K562 (cell line): Measurements from ENCODE around the gene NCOA1. TPM values are rescaled to one million over a fixed set of nuclear protein-coding genes. Genes with fewer than 3 reads are reported as not detected.

ENCODE experiments used
- ATF1 ChIP-seq, 2 experiments: fragments of 450-650 bp in 1 of 2; IDR thresholded peaks; 2 replicates each; pipeline ENCODE4 v1.6.1; 2016; ENCODE audit warnings: missing compliant biosample characterization in 1 of 2, missing genetic modification characterization in 1 of 2
- DPF2 ChIP-seq: fragments of 450-650 bp; IDR thresholded peaks from 2 replicates; pipeline ENCODE4 v1.6.1; 2016
- EHMT2 ChIP-seq: fragments of 450-650 bp; IDR thresholded peaks from 2 replicates; pipeline ENCODE4 v1.6.1; 2018; ENCODE audit warnings: antibody characterized with exemption
- ETV5 ChIP-seq: sonication (generic); formaldehyde crosslinking; IDR thresholded peaks from 2 replicates; pipeline ENCODE4 v1.4.0; 2020; ENCODE audit warnings: low read depth, mild to moderate bottlenecking, missing genetic modification reagents
- LEF1 ChIP-seq: fragments of 450-650 bp; IDR thresholded peaks from 2 replicates; pipeline ENCODE4 v1.6.1; 2016; ENCODE audit warnings: mild to moderate bottlenecking
- MCM3 ChIP-seq: fragments of 450-650 bp; IDR thresholded peaks from 2 replicates; pipeline ENCODE4 v1.6.1; 2016
- MCM7 ChIP-seq, 2 experiments: fragments of 450-650 bp; IDR thresholded peaks; 2 replicates each; pipeline ENCODE4 v1.6.1; 2016 to 2018
- NKRF ChIP-seq: fragments of 450-650 bp; IDR thresholded peaks from 2 replicates; pipeline ENCODE4 v1.6.1; 2016; ENCODE audit warnings: borderline replicate concordance
- POLR2A ChIP-seq: fragments of 450-650 bp; conservative IDR thresholded peaks from 2 replicates; pipeline ENCODE4 v1.6.1; 2016
- POU5F1 ChIP-seq: fragments of 150-350 bp; IDR thresholded peaks from 2 replicates; pipeline ENCODE4 v1.6.1; 2014; ENCODE audit warnings: borderline replicate concordance, low read length, low read depth, mild to moderate bottlenecking; ENCODE audit not compliant: partially characterized antibody
- SMAD3 ChIP-seq: fragments of 450-650 bp; formaldehyde crosslinking; conservative IDR thresholded peaks from 2 replicates; pipeline ENCODE4 v1.4.0; 2020; ENCODE audit warnings: mild to moderate bottlenecking
- ZNF695 ChIP-seq: fragments of 450-650 bp; formaldehyde crosslinking; IDR thresholded peaks from 2 replicates; pipeline ENCODE4 v1.4.0; 2020; ENCODE audit warnings: mild to moderate bottlenecking, moderate library complexity
- polyA plus RNA-seq, 8 experiments: library from polyadenylated mRNA; depleted of rRNA in 4 of 8; stranded (reverse) in 5 of 8; unstranded in 3 of 8; fragments of >200 nt; fragmentation: Nextera tagmentation in 2 of 8; fragmentation: Illumina TruSeq in 1 of 8; extraction: Ambion mirVana in 2 of 8; extraction: Trizol in 1 of 8; gene quantifications; 2 replicates each; pipeline versions ENCODE4 v1.2.1 to v1.2.3, GENCODE V29; 2011 to 2014; ENCODE audit warnings: inconsistent platforms in 1 of 8, missing spikeins in 1 of 8
- total RNA-seq, 7 experiments: library from RNA; depleted of rRNA in 6 of 7; stranded (reverse); fragments of >200 nt in 6 of 7; fragmentation: Illumina TruSeq in 2 of 7; extraction: Trizol in 2 of 7; gene quantifications; 2 replicates each; pipeline versions ENCODE4 v1.2.1 to v1.2.3, GENCODE V29; 2011 to 2021; ENCODE audit warnings: low replicate concordance in 1 of 7
- TF ChIP-seq, protein P1 (sequence below): fragments of 250-450 bp; sonication (Bioruptor Pico); IDR thresholded peaks from 2 replicates; pipeline ENCODE4 v1.4.0; 2020; ENCODE audit warnings: borderline replicate concordance
- TF ChIP-seq, protein P2 (sequence below), 3 experiments: IDR thresholded peaks in 2 of 3; conservative IDR thresholded peaks in 1 of 3; 2 replicates each; pipeline ENCODE4 v1.5.1; 2011 to 2012; ENCODE audit warnings: low read length in 3 of 3, mild to moderate bottlenecking in 3 of 3, control low read depth in 2 of 3, improper control_type of control experiment in 1 of 3, inconsistent platforms in 1 of 3, low read depth in 1 of 3, mixed read lengths in 1 of 3, moderate library complexity in 1 of 3; ENCODE audit not compliant: insufficient read depth in 2 of 3
- TF ChIP-seq, protein P3 (sequence below): IDR thresholded peaks from 2 replicates; pipeline ENCODE4 v1.6.1; 2011; ENCODE audit warnings: borderline replicate concordance, low read depth, mild to moderate bottlenecking, moderate library complexity, low read length; ENCODE audit not compliant: insufficient read depth, poor library complexity, severe bottlenecking
- TF ChIP-seq, protein P4 (sequence below): fragments of 200-800 bp; sonication (Bioruptor generic); IDR thresholded peaks from 2 replicates; pipeline ENCODE4 v1.6.1; 2017; ENCODE audit warnings: missing genetic modification characterization, missing compliant biosample characterization

The NCOA1 gene
- total and polyA plus RNA-seq, 9 of the 15 experiments (the other 6 are each of a cell fraction or from before 2014, with no cell fraction given), result 4.9 to 25.7 (median 17.0) TPM

GRCh38 chr2:24456599-24457556, 34.2 kb upstream of the NCOA1 start (continued):
- TF ChIP-seq, protein P1, sequence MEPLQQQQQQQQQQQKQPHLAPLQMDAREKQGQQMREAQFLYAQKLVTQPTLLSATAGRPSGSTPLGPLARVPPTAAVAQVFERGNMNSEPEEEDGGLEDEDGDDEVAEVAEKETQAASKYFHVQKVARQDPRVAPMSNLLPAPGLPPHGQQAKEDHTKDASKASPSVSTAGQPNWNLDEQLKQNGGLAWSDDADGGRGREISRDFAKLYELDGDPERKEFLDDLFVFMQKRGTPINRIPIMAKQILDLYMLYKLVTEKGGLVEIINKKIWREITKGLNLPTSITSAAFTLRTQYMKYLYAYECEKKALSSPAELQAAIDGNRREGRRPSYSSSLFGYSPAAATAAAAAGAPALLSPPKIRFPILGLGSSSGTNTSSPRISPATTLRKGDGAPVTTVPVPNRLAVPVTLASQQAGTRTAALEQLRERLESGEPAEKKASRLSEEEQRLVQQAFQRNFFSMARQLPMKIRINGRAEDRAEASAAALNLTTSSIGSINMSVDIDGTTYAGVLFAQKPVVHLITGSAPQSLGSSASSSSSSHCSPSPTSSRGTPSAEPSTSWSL (CRISPR knock-in tag), result no peak
- TF ChIP-seq POU5F1, result no peak
- TF ChIP-seq EHMT2, result no peak
- TF ChIP-seq ETV5 (CRISPR knock-in tag), result no peak
- TF ChIP-seq ZNF695 (CRISPR knock-in tag), result no peak
- no peak for TF ChIP-seq NKRF
- TF ChIP-seq, protein P2, sequence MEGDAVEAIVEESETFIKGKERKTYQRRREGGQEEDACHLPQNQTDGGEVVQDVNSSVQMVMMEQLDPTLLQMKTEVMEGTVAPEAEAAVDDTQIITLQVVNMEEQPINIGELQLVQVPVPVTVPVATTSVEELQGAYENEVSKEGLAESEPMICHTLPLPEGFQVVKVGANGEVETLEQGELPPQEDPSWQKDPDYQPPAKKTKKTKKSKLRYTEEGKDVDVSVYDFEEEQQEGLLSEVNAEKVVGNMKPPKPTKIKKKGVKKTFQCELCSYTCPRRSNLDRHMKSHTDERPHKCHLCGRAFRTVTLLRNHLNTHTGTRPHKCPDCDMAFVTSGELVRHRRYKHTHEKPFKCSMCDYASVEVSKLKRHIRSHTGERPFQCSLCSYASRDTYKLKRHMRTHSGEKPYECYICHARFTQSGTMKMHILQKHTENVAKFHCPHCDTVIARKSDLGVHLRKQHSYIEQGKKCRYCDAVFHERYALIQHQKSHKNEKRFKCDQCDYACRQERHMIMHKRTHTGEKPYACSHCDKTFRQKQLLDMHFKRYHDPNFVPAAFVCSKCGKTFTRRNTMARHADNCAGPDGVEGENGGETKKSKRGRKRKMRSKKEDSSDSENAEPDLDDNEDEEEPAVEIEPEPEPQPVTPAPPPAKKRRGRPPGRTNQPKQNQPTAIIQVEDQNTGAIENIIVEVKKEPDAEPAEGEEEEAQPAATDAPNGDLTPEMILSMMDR (IDR thresholded peaks at IDR 0.05 in 2 of 3, conservative IDR thresholded peaks at IDR 0.05 in 1 of 3; ENCODE audit: insufficient read depth in 2 of 3, low read depth in 1 of 3, low read length in 3 of 3), result 0 out of 6 replicates have a peak, but pooled peaks of 1 of the 3 experiments have one; percentile 1
- TF ChIP-seq DPF2, result peak; percentile 95
- TF ChIP-seq, protein P3, sequence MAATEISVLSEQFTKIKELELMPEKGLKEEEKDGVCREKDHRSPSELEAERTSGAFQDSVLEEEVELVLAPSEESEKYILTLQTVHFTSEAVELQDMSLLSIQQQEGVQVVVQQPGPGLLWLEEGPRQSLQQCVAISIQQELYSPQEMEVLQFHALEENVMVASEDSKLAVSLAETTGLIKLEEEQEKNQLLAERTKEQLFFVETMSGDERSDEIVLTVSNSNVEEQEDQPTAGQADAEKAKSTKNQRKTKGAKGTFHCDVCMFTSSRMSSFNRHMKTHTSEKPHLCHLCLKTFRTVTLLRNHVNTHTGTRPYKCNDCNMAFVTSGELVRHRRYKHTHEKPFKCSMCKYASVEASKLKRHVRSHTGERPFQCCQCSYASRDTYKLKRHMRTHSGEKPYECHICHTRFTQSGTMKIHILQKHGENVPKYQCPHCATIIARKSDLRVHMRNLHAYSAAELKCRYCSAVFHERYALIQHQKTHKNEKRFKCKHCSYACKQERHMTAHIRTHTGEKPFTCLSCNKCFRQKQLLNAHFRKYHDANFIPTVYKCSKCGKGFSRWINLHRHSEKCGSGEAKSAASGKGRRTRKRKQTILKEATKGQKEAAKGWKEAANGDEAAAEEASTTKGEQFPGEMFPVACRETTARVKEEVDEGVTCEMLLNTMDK, result no peak
- TF ChIP-seq MCM3, result no peak
- TF ChIP-seq ATF1 (CRISPR knock-in tag; IDR thresholded peaks at IDR 0.05), result no peak
- no peak for TF ChIP-seq ATF1 (tag; IDR thresholded peaks at IDR 0.05)
- TF ChIP-seq, protein P4, sequence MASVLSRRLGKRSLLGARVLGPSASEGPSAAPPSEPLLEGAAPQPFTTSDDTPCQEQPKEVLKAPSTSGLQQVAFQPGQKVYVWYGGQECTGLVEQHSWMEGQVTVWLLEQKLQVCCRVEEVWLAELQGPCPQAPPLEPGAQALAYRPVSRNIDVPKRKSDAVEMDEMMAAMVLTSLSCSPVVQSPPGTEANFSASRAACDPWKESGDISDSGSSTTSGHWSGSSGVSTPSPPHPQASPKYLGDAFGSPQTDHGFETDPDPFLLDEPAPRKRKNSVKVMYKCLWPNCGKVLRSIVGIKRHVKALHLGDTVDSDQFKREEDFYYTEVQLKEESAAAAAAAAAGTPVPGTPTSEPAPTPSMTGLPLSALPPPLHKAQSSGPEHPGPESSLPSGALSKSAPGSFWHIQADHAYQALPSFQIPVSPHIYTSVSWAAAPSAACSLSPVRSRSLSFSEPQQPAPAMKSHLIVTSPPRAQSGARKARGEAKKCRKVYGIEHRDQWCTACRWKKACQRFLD (CRISPR knock-in tag), result no peak
- TF ChIP-seq LEF1, result no peak
- no peak for TF ChIP-seq SMAD3 (CRISPR knock-in tag)
- TF ChIP-seq MCM7 (IDR thresholded peaks at IDR 0.05), result no peak
- TF ChIP-seq POLR2A, result no peak
